K562 (cell line): ENCODE results near the gene CGB8. TPM values are rescaled to one million over a fixed set of nuclear protein-coding genes. Genes with fewer than 3 reads are reported as not detected.

Source experiments
- CTCF ChIP-seq, 3 experiments: IDR thresholded peaks in 2 of 3; conservative IDR thresholded peaks in 1 of 3; 2 replicates each; pipeline ENCODE4 v1.5.1; 2011 to 2012; ENCODE audit warnings: low read length in 3 of 3, mild to moderate bottlenecking in 3 of 3, control low read depth in 2 of 3, improper control_type of control experiment in 1 of 3, inconsistent platforms in 1 of 3, low read depth in 1 of 3, mixed read lengths in 1 of 3, moderate library complexity in 1 of 3; ENCODE audit not compliant: insufficient read depth in 2 of 3
- E2F6 ChIP-seq, 2 experiments: IDR thresholded peaks; 2 replicates each; pipeline ENCODE4 v1.6.1; 2011; ENCODE audit warnings: borderline replicate concordance in 1 of 2, control low read depth in 1 of 2, low read depth in 1 of 2, low read length in 1 of 2, mild to moderate bottlenecking in 1 of 2, mixed read lengths in 1 of 2, moderate library complexity in 1 of 2; ENCODE audit not compliant: insufficient read depth in 1 of 2, insufficient read length in 1 of 2, poor library complexity in 1 of 2, severe bottlenecking in 1 of 2; ENCODE audit errors: extremely low read depth in 1 of 2
- ESRRA ChIP-seq: fragments of 450-650 bp; IDR thresholded peaks from 2 replicates; pipeline ENCODE4 v1.6.1; 2014; ENCODE audit warnings: low read depth, mild to moderate bottlenecking, moderate library complexity, borderline replicate concordance
- LARP7 ChIP-seq: fragments of 450-650 bp; IDR thresholded peaks from 2 replicates; pipeline ENCODE4 v1.6.1; 2016
- NR3C1 ChIP-seq: sonication (generic); formaldehyde crosslinking; IDR thresholded peaks from 2 replicates; pipeline ENCODE4 v1.8.1; 2022; ENCODE audit warnings: missing genetic modification reagents
- PATZ1 ChIP-seq: fragments of 250-450 bp; sonication (Bioruptor Pico); IDR thresholded peaks from 2 replicates; pipeline ENCODE4 v1.5.0; 2020; ENCODE audit warnings: mild to moderate bottlenecking, borderline replicate concordance
- RBM39 ChIP-seq: fragments of 200-400 bp; formaldehyde crosslinking; optimal IDR thresholded peaks from 2 replicates; pipeline ENCODE3; 2018; ENCODE audit warnings: low read depth, low read length
- TAF15 ChIP-seq: fragments of 200-400 bp; formaldehyde crosslinking; IDR thresholded peaks from 2 replicates; pipeline ENCODE4 v1.6.1; 2017; ENCODE audit warnings: mild to moderate bottlenecking, low read depth, low read length, moderate library complexity
- TCF7 ChIP-seq: sonication (generic); IDR thresholded peaks from 2 replicates; pipeline ENCODE4 v1.6.1; 2016; ENCODE audit warnings: antibody characterized with exemption, borderline replicate concordance
- ZBTB9 ChIP-seq: fragments of 450-650 bp; formaldehyde crosslinking; IDR thresholded peaks from 2 replicates; pipeline ENCODE4 v1.4.0; 2020; ENCODE audit warnings: mild to moderate bottlenecking, moderate library complexity
- ZC3H8 ChIP-seq: fragments of 450-650 bp; IDR thresholded peaks from 2 replicates; pipeline ENCODE4 v1.6.1; 2017
- ZFP30 ChIP-seq: fragments of 250-450 bp; sonication (Bioruptor Pico); IDR thresholded peaks from 2 replicates; pipeline ENCODE4 v1.8.0; 2022; ENCODE audit warnings: moderate library complexity, mild to moderate bottlenecking, inconsistent platforms, borderline replicate concordance
- ZNF133 ChIP-seq: fragments of 250-450 bp; sonication (Bioruptor Pico); IDR thresholded peaks from 2 replicates; pipeline ENCODE4 v1.4.0; 2020; ENCODE audit warnings: mild to moderate bottlenecking
- ZNF41 ChIP-seq: fragments of 250-450 bp; sonication (Bioruptor Pico); conservative IDR thresholded peaks from 2 replicates; pipeline ENCODE4 v1.4.0; 2020; ENCODE audit warnings: mild to moderate bottlenecking
- ZNF551 ChIP-seq: fragments of 250-450 bp; sonication (Bioruptor Pico); IDR thresholded peaks from 2 replicates; pipeline ENCODE4 v1.5.0; 2021; ENCODE audit warnings: mild to moderate bottlenecking, moderate library complexity
- ZNF655 ChIP-seq: fragments of 250-450 bp; sonication (Bioruptor Pico); IDR thresholded peaks from 2 replicates; pipeline ENCODE4 v1.5.0; 2021
- polyA plus RNA-seq, 8 experiments: library from polyadenylated mRNA; depleted of rRNA in 4 of 8; stranded (reverse) in 5 of 8; unstranded in 3 of 8; fragments of >200 nt; fragmentation: Nextera tagmentation in 2 of 8; fragmentation: Illumina TruSeq in 1 of 8; extraction: Ambion mirVana in 2 of 8; extraction: Trizol in 1 of 8; gene quantifications; 2 replicates each; pipeline versions ENCODE4 v1.2.1 to v1.2.3, GENCODE V29; 2011 to 2014; ENCODE audit warnings: inconsistent platforms in 1 of 8, missing spikeins in 1 of 8
- total RNA-seq, 7 experiments: library from RNA; depleted of rRNA in 6 of 7; stranded (reverse); fragments of >200 nt in 6 of 7; fragmentation: Illumina TruSeq in 2 of 7; extraction: Trizol in 2 of 7; gene quantifications; 2 replicates each; pipeline versions ENCODE4 v1.2.1 to v1.2.3, GENCODE V29; 2011 to 2021; ENCODE audit warnings: low replicate concordance in 1 of 7
- TF ChIP-seq, protein P1 (sequence below), 2 experiments: IDR thresholded peaks; 2 replicates each; pipeline ENCODE4 v1.6.1; 2012; ENCODE audit warnings: improper control_type of control experiment in 2 of 2, low read depth in 2 of 2, low read length in 2 of 2, borderline replicate concordance in 1 of 2

CGB8 gene
- total and polyA plus RNA-seq, 9 of the 15 experiments (the other 6 are each of a cell fraction or from before 2014, with no cell fraction given) = not detected

- TF ChIP-seq PATZ1 (CRISPR knock-in tag) (no peak), TCF7 (no peak), CTCF (IDR thresholded peaks at IDR 0.05 in 2 of 3, conservative IDR thresholded peaks at IDR 0.05 in 1 of 3; ENCODE audit: insufficient read depth in 2 of 3, low read depth in 1 of 3, low read length in 3 of 3) (peak; percentile 51 to 72 (median 58); a peak in 5 of 6 replicates), ZNF551 (CRISPR knock-in tag) (no peak), ZNF133 (CRISPR knock-in tag) (no peak), ESRRA (no peak), ZNF655 (CRISPR knock-in tag) (no peak), ZNF41 (CRISPR knock-in tag) (no peak), ZC3H8 (no peak), RBM39 (no peak), NR3C1 (CRISPR knock-in tag) (no peak), E2F6 (IDR thresholded peaks at IDR 0.05; ENCODE audit: borderline replicate concordance in 1 of 2, extremely low read depth in 1 of 2, insufficient read depth in 1 of 2, insufficient read length in 1 of 2, low read depth in 1 of 2, low read length in 1 of 2, poor library complexity in 1 of 2, severe bottlenecking in 1 of 2) (peak; percentile 23 to 85), ZBTB9 (CRISPR knock-in tag) (no peak), TAF15 (no peak), LARP7 (no peak), ZFP30 (CRISPR knock-in tag) (no peak)
- TF ChIP-seq, protein P1, sequence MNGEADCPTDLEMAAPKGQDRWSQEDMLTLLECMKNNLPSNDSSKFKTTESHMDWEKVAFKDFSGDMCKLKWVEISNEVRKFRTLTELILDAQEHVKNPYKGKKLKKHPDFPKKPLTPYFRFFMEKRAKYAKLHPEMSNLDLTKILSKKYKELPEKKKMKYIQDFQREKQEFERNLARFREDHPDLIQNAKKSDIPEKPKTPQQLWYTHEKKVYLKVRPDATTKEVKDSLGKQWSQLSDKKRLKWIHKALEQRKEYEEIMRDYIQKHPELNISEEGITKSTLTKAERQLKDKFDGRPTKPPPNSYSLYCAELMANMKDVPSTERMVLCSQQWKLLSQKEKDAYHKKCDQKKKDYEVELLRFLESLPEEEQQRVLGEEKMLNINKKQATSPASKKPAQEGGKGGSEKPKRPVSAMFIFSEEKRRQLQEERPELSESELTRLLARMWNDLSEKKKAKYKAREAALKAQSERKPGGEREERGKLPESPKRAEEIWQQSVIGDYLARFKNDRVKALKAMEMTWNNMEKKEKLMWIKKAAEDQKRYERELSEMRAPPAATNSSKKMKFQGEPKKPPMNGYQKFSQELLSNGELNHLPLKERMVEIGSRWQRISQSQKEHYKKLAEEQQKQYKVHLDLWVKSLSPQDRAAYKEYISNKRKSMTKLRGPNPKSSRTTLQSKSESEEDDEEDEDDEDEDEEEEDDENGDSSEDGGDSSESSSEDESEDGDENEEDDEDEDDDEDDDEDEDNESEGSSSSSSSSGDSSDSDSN (IDR thresholded peaks at IDR 0.05; ENCODE audit: borderline replicate concordance in 1 of 2, low read depth in 2 of 2, low read length in 2 of 2) = peak in 1 of 2 experiments; percentile 77; a peak in 1 of 4 replicates
Observed at GRCh38 chr19:49017666-49018351, 31.1 kb downstream of the CGB8 start (continued).
